HG02798 (cell line): Measurements from ENCODE around the gene SMURF2.
"Not testable (repeated sequence)": the region's sequence is repeated elsewhere in the genome, so short reads cannot be mapped to it uniquely, and the experiment has no call there.

Source experiments
- ATAC-seq: cut with Tn5 transposase; IDR thresholded peaks from one replicate; pipeline ENCODE4 v1.9.1; 2021; ENCODE audit warnings: mild to moderate bottlenecking; ENCODE audit not compliant: unreplicated experiment, poor library complexity

SMURF2 gene

GRCh38 chr17:64667807-64668721, 6.0 kb upstream of the SMURF2 start:
- ATAC-seq = not testable (repeated sequence)

- ATAC-seq = not testable (repeated sequence)
Measured at GRCh38 chr17:64664299-64664981, 2.3 kb upstream of the SMURF2 start.

GRCh38 chr17:64663836-64664235, 1.7 kb upstream of the SMURF2 start:
- not testable (repeated sequence) for ATAC-seq

GRCh38 chr17:64662774-64663367, 764 bp upstream of the SMURF2 start:
- ATAC-seq = no peak

DNA sequence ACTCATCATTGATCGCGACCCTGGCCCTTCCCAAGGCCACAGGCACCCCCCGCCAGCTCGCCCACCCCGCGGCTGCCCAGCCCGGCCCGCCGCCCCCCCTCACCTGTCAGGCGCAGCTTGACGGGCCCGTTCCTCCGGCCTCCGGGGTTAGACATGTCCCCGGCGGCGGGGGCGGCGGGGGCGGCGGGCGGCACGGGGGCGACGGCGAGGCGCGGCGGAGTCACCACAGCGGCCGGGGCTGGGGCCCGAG, 456 bp downstream of the SMURF2 start:
- no peak for ATAC-seq

- not testable (repeated sequence) for ATAC-seq
Measured at GRCh38 chr17:64660978-64661725, 955 bp downstream of the SMURF2 start.

DNA sequence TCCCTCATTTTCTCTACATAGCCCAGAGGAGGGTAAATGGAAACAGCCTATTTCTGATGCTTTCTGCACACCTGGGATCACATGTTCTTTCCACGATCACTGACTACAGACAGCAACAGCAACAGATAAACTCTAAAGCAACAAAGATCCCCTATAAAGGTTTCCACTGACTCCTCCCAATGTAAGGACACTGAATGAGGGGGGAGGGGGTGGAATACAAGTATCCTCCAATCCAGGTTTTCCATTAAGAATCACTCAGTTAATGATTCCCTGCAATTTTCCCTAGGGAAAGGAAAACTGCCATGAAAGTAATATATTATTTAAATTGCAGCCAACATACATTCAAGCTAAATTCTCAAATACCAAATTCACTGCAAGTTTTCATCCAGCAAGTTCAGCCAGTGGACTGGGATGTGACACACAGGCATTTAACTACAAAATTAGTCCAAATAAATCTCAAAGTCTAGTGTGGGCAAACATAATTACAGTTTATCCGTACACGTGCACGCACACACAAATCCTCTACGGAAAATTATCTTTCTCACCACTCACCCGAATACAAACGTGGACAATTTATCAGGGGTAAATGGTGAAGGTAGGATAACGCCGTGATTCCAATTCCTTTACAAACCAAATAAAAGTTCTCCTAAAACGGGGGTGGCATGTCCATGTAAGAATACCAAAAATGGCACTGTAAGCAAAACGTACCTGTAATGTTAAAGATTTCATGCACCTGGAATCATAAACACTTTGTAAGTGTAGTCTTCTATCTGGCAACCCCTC, 1.7 kb downstream of the SMURF2 start:
- not testable (repeated sequence) for ATAC-seq

- ATAC-seq = no peak
Measured at GRCh38 chr17:64658931-64659330, 3.2 kb downstream of the SMURF2 start.

DNA sequence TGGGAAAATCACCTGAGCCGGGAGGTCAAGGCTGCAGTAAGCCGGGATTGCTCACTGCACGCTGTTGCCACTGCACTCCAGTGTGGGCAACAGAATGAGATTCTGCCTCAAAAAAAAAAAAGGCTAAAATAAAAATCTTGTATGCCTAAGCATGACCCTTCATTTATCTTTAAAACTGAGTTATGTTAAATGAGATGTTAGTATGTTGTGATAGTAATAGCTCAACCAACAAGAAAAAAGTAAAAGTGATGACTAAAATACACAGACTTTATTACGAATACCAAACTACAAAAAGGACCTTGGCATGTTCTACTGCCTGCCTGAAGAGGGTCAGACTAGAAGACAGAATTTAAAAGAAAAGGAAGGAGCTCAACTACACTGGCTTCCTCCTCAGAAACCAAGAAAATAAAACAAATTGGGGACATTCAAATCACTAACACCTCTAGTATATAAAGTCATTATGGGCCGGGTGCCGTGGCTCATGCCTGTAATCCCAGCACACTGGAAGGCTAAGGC, 4.4 kb downstream of the SMURF2 start:
- no peak for ATAC-seq

DNA sequence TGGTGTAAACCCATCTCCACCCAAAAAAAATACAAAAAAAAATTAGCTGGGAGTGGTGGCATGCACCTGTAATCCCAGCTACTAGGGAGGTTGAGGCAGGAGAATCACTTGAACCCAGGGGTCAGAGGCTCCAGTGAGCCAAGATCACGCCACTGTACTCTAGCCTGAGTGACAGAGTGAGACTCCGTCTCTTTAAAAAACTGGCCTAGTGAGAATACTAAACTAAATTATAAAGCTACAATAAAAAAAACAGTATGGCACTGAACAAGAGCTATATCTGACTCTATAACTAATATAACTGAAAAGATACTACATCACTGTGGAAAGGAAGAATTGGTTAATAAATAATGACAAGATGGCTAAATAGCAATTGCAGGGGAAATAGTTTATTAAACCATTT, 6.4 kb downstream of the SMURF2 start:
- ATAC-seq = no peak

DNA sequence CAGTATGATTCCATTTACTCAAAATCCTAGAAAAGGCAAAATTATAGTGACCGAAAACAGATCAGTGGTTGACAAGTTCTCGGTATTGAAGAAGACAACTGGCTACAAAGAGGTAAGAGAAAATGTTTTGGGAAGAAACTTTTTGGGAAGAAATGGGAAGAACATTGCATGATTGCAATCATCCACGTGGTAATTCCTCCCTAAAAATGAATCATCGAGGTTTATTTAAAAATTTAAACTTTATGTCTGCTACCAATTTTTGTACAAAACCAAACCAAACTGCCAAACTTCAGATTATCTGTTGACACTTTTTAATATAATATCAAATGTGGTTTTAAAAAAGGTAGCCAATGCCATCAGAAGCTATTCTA, 8.1 kb downstream of the SMURF2 start:
- ATAC-seq = no peak

- no peak for ATAC-seq
Measured at GRCh38 chr17:64653325-64653984, 8.7 kb downstream of the SMURF2 start.

- ATAC-seq = no peak
Measured at GRCh38 chr17:64651889-64652288, 10.2 kb downstream of the SMURF2 start.

DNA sequence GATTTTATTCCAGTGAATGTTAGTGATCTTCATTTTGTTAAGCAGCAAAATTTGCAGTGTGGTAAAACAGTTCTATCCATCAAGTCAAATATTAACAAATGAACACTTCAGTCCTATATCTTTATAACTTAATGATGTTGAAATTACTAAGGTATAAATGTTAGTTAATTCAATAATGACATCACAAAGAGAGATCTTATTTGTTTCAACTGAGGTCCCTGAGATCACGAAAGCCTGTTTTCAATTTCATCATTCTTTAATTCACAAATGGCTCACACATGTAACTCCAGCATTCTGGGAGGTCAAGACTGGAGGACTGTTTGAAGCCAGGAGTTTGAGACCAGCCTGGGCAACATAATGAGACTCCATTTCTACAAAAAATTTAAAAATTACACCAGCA, 13.9 kb downstream of the SMURF2 start:
- no peak for ATAC-seq

GRCh38 chr17:64647817-64648216, 14.3 kb downstream of the SMURF2 start:
- no peak for ATAC-seq

DNA sequence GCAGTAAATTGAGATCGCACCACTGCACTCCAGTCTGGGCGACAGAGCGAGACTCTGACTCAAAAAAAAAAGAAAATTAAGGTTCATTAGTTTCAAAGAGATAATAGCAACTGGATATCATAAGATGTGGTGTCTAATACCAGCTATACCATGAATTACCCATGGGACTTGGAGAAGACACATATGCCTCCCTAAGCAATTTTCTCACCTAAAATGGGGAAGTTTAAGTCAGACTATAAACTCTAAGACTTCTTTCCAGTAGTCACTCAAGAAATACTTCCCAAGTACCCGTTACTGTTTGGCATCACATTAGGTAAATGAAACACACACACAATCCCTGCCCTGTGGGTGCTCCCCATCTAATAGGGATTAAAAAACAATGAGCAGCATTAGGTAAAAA, 22.6 kb downstream of the SMURF2 start:
- no peak for ATAC-seq

- no peak for ATAC-seq
Measured at GRCh38 chr17:64638552-64639203, 23.4 kb downstream of the SMURF2 start.

GRCh38 chr17:64635647-64636305, 26.3 kb downstream of the SMURF2 start:
- ATAC-seq = peak; percentile 75
